Measurements from ENCODE around the gene SSB.

The SSB gene

DNA sequence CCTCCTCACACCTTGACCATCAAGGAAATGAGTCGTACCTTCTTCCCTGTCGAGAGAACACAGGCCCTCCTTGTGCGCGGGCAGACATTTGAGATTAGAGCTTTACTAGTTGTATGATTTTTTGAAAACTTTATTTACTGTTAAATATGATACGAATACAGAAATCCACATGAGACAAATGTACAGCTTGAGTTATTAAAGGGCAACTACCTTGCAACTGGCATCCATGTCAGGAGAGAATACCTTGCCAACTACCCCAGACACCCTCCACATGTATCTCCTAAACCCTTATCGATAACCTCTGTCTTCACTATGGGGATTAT lies 36.7 kb upstream of the SSB start:
- H3K27ac ChIP-seq (replicated peaks) = no peak overlapping the region
- no peak for DNase-seq (ENCODE audit: low read depth in 1 of 2, low spot score in 1 of 2)
- no peaks in the 10 kb centered on the region for H3K27me3 ChIP-seq (ENCODE audit: insufficient read depth, poor library complexity, severe bottlenecking)
- no peak overlapping the region for H3K4me3 ChIP-seq (replicated peaks; ENCODE audit: insufficient read depth, low read length)
- TF ChIP-seq GABPA (IDR thresholded peaks at IDR 0.05; ENCODE audit: low read depth) (no peak), SPI1 (IDR thresholded peaks at IDR 0.05; ENCODE audit: borderline replicate concordance, low read depth) (no peak), POLR2AphosphoS5 (IDR thresholded peaks at IDR 0.05; ENCODE audit: low read depth) (no peak)
- TF ChIP-seq, protein P1, sequence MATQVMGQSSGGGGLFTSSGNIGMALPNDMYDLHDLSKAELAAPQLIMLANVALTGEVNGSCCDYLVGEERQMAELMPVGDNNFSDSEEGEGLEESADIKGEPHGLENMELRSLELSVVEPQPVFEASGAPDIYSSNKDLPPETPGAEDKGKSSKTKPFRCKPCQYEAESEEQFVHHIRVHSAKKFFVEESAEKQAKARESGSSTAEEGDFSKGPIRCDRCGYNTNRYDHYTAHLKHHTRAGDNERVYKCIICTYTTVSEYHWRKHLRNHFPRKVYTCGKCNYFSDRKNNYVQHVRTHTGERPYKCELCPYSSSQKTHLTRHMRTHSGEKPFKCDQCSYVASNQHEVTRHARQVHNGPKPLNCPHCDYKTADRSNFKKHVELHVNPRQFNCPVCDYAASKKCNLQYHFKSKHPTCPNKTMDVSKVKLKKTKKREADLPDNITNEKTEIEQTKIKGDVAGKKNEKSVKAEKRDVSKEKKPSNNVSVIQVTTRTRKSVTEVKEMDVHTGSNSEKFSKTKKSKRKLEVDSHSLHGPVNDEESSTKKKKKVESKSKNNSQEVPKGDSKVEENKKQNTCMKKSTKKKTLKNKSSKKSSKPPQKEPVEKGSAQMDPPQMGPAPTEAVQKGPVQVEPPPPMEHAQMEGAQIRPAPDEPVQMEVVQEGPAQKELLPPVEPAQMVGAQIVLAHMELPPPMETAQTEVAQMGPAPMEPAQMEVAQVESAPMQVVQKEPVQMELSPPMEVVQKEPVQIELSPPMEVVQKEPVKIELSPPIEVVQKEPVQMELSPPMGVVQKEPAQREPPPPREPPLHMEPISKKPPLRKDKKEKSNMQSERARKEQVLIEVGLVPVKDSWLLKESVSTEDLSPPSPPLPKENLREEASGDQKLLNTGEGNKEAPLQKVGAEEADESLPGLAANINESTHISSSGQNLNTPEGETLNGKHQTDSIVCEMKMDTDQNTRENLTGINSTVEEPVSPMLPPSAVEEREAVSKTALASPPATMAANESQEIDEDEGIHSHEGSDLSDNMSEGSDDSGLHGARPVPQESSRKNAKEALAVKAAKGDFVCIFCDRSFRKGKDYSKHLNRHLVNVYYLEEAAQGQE (IDR thresholded peaks at IDR 0.05; ENCODE audit: insufficient replicate concordance, low read depth) = no peak
- TF ChIP-seq, protein P2, sequence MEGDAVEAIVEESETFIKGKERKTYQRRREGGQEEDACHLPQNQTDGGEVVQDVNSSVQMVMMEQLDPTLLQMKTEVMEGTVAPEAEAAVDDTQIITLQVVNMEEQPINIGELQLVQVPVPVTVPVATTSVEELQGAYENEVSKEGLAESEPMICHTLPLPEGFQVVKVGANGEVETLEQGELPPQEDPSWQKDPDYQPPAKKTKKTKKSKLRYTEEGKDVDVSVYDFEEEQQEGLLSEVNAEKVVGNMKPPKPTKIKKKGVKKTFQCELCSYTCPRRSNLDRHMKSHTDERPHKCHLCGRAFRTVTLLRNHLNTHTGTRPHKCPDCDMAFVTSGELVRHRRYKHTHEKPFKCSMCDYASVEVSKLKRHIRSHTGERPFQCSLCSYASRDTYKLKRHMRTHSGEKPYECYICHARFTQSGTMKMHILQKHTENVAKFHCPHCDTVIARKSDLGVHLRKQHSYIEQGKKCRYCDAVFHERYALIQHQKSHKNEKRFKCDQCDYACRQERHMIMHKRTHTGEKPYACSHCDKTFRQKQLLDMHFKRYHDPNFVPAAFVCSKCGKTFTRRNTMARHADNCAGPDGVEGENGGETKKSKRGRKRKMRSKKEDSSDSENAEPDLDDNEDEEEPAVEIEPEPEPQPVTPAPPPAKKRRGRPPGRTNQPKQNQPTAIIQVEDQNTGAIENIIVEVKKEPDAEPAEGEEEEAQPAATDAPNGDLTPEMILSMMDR (IDR thresholded peaks at IDR 0.05; ENCODE audit: insufficient read depth, low read length) = no peak

DNA sequence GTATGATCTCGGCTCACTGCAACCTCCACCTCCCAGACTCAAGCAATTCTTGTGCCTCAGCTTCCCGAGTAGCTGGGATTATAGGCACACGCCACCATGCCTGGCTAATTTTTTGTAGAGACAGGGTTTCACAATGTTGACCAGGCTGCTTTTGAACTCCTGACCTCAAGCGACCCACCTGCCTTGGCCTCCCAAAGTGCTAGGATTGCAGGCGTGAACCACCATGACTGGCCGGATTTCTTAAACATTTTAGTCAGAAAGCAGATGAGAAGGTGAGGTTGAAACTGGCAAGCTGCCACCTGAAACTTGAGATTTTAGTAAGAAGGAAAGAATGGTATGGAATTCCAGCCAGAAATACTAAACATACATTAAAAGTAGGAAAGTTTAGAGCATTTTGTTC lies 33.1 kb upstream of the SSB start:
- Histone ChIP-seq H3K27me3 (ENCODE audit: insufficient read depth, poor library complexity, severe bottlenecking) (peaks cover 18% of the 10 kb centered on the region), H3K4me3 (replicated peaks; ENCODE audit: insufficient read depth, low read length) (no peak overlapping the region), H3K27ac (replicated peaks) (no peak overlapping the region)
- no peak for DNase-seq (ENCODE audit: low read depth in 1 of 2, low spot score in 1 of 2)
- TF ChIP-seq, protein P1 (IDR thresholded peaks at IDR 0.05; ENCODE audit: insufficient replicate concordance, low read depth) = no peak
- TF ChIP-seq POLR2AphosphoS5 (IDR thresholded peaks at IDR 0.05; ENCODE audit: low read depth) = no peak

DNA sequence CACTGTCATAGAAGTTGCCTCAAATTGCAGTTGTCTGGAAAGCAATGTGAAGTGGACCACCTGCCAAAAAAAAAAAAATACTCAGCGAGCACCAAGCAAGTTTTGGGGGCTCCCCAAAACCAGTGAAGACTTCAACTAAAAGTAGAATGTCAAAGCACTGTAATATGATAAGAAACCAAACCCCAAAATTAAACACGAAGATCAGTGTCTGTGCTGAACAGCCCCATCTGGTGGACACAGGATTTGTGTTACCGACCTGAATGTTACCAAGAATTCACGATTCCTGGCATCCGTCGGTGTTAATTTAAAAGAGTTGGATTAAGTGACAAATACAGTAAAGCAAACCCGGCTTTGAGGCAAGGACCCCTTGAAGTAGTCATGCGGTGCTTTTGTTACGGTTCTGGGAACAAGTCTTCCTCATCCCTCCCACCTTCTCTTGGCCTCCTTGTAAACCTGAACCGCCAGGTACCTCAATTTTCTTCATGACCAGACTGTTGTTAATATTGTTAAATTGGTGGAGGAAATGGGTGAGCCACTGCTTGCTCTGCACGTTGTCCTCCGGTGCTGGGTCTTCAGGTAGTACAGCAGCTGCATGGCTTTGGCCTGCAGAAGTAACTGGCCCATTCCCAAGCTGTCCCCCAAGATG lies 31.3 kb upstream of the SSB start:
- TF ChIP-seq, protein P2 (IDR thresholded peaks at IDR 0.05; ENCODE audit: insufficient read depth, low read length) = peak; percentile 69
- TF ChIP-seq POLR2AphosphoS5 (IDR thresholded peaks at IDR 0.05; ENCODE audit: low read depth) = no peak
- TF ChIP-seq GABPA (IDR thresholded peaks at IDR 0.05; ENCODE audit: low read depth) = no peak
- Histone ChIP-seq H3K27me3 (ENCODE audit: insufficient read depth, poor library complexity, severe bottlenecking) (peaks cover 18% of the 10 kb centered on the region), H3K27ac (replicated peaks) (no peak overlapping the region), H3K4me3 (replicated peaks; ENCODE audit: insufficient read depth, low read length) (no peak overlapping the region)
- DNase-seq (ENCODE audit: low read depth in 1 of 2, low spot score in 1 of 2) = peak in 1 of 2 experiments; percentile 61

DNA sequence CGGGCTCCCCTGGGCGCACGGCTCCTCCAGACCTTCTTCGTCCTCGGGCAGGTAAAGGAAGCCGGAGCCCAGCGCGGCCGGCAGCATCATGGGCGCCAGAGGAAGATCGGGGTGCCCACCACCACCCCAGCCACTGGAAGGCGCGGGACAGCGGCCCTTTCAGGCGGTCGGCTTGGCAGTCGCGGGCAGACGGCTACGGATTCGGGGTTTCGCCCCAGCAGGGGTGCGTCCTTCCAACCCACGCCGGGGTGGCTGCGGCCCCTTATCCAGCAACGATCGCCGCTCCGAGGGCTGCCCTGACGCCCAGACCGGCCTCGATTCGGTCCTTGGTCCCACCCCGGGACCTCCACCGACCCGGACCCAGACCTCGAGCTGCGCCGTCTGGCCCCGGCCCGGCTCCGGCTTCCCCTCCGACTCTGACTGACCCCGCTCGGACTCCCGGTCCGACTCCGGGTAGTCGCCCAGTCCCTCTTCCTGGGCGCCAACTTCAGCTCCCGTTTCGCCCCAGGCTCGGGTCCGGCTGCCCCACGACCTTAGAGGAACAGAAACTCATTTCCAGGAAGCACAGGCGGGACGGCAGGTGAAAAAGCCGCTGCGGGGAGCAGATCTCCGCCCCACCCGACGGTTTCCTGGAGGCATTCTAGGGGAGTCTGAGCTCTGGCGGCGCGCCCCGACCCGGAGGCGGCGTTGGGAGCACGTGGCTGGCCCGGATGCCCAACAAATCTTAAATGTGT lies 30.2 kb upstream of the SSB start:
- Histone ChIP-seq H3K27me3 (ENCODE audit: insufficient read depth, poor library complexity, severe bottlenecking) (peaks cover 18% of the 10 kb centered on the region), H3K4me3 (replicated peaks; ENCODE audit: insufficient read depth, low read length) (peak overlapping the region; percentile 45), H3K27ac (replicated peaks) (no peak overlapping the region)
- DNase-seq (ENCODE audit: low read depth in 1 of 2, low spot score in 1 of 2) = no peak
- TF ChIP-seq, protein P2 (IDR thresholded peaks at IDR 0.05; ENCODE audit: insufficient read depth, low read length) = no peak
- TF ChIP-seq, protein P1 (IDR thresholded peaks at IDR 0.05; ENCODE audit: insufficient replicate concordance, low read depth) = no peak
- TF ChIP-seq GABPA (IDR thresholded peaks at IDR 0.05; ENCODE audit: low read depth) = no peak
- TF ChIP-seq SPI1 (IDR thresholded peaks at IDR 0.05; ENCODE audit: borderline replicate concordance, low read depth) = no peak
- no peak for TF ChIP-seq POLR2AphosphoS5 (IDR thresholded peaks at IDR 0.05; ENCODE audit: low read depth)

Measured in HL-60 (cell line).